ENCODE results near the gene NIT1. TPM values are rescaled to one million over a fixed set of nuclear protein-coding genes. Genes with fewer than 3 reads are reported as not detected.

The NIT1 gene
- total RNA-seq, 4 donors from 2014 or later: 36.4 to 50.4 (median 47.9) TPM

DNA sequence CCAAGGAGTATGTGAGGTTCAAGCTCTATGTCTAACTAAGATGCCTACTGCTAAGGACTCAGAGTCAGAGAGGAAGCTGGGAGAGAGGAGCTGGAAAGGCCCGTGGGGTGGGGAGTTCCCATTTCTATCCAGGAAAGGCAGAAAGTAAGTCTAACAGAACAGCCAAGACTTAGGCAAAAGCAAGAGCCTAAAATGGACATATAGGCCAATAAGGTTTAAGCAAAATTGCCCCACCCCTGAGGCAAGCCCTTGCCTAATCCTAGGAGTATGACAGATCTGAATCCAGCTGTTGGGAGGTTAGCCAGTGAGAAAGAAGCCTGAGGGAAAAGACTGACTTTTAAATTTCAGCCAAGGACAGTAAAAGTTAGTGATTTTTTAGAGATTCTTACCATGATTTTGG lies 21.4 kb upstream of the NIT1 start:
- Histone ChIP-seq H3K4me3 (replicated peaks in 1 of 3) (no peak overlapping the region), H3K36me3 (peaks cover 1 to 2% of the 10 kb centered on the region in 2 donors), H3K4me1 (peaks cover 7 to 8% of the 10 kb centered on the region in 2 donors), H3K27me3 (no peaks in the 10 kb centered on the region), H3K27ac (peak overlapping the region in 1 of 3 donors; percentile 18), H3K9me3 (no peaks in the 10 kb centered on the region)
- DNase-seq: no peak
- intact Hi-C loops (cut with DNase I): loop anchor here (5.0 to 10.0 kb wide), 3 partner anchors 52 to 262 kb away; partner anchors contain the start of gene USF1
- no peak for TF ChIP-seq POLR2A (IDR thresholded peaks at IDR 0.05)
- TF ChIP-seq, protein P1, sequence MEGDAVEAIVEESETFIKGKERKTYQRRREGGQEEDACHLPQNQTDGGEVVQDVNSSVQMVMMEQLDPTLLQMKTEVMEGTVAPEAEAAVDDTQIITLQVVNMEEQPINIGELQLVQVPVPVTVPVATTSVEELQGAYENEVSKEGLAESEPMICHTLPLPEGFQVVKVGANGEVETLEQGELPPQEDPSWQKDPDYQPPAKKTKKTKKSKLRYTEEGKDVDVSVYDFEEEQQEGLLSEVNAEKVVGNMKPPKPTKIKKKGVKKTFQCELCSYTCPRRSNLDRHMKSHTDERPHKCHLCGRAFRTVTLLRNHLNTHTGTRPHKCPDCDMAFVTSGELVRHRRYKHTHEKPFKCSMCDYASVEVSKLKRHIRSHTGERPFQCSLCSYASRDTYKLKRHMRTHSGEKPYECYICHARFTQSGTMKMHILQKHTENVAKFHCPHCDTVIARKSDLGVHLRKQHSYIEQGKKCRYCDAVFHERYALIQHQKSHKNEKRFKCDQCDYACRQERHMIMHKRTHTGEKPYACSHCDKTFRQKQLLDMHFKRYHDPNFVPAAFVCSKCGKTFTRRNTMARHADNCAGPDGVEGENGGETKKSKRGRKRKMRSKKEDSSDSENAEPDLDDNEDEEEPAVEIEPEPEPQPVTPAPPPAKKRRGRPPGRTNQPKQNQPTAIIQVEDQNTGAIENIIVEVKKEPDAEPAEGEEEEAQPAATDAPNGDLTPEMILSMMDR (IDR thresholded peaks at IDR 0.05): no peak
- 60 to 65% methylated on average over 1 of the region's 1 CpG for WGBS, 2 donors

DNA sequence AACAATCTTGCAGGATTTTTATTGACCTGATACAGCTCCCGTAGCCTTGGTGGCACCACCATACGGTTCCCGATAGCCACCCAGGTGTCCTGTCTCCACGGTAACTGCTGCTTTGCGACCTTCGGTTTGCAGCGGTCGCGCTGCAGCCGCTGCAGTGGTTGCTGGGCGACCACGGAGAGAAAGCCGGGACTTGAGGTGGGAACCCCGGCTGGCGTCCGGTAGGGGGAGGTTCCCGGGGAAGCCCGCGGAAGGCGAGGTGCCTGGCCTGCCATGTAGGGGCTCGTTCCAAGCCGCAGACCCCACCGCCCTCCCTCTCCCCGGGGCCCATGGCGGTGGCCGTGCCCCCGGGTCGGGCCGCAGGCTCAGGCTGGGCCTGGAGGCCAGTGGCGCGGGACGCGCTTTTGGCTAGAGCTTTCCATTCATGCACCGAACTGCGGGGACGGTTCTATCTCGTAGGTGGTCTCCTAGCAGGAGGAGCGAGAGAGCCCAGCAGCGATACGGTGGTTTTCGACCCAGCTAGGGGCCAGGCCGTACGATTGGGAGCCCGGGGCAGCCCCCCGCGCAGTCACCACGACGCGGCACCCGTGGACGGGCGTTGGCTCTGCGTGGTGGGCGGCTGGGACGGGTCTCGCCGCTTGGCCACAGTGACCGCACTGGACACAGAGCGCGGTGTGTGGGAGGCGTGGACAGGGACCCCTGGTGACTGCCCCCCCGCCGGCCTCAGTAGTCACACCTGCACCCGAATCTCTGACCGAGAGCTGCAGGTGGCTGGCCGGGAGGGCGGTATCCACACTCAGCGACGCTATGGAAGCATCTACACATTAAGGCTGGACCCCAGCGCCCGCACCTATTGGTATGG lies 19.5 kb upstream of the NIT1 start, which contains the start of gene KLHDC9:
TSS of gene KLHDC9 (plus strand) at position 152 of the 859 bp plus-strand sequence. CDS start at position 327, 175 bp downstream.
- intact Hi-C loops (cut with DNase I): loop anchor here (5.0 to 10.0 kb wide), 3 partner anchors 54 to 264 kb away; partner anchors contain the start of gene USF1
- H3K9me3 ChIP-seq: no peaks in the 10 kb centered on the region
- peak within 1 kb of the TSS; percentile 51 to 70 (median 66) for H3K4me3 ChIP-seq (replicated peaks in 1 of 3)
- peak within 1 kb of the TSS in 2 of 3 donors; percentile 54 to 68 for H3K27ac ChIP-seq
- no peaks in the 10 kb centered on the region for H3K27me3 ChIP-seq
- peaks cover 3 to 6% of the 10 kb centered on the region in 2 donors for H3K36me3 ChIP-seq
- TF ChIP-seq POLR2A (IDR thresholded peaks at IDR 0.05): peak in 1 of 2 donors; percentile 36
- TF ChIP-seq, protein P1 (IDR thresholded peaks at IDR 0.05): peak in 1 of 6 experiments; percentile 33
- WGBS, 2 donors: 7 to 10% methylated on average over 22 to 54 of the region's 71 CpGs
- DNase-seq: peak; percentile 93 to 94
- peaks cover 7 to 8% of the 10 kb centered on the region in 2 donors for H3K4me1 ChIP-seq

DNA sequence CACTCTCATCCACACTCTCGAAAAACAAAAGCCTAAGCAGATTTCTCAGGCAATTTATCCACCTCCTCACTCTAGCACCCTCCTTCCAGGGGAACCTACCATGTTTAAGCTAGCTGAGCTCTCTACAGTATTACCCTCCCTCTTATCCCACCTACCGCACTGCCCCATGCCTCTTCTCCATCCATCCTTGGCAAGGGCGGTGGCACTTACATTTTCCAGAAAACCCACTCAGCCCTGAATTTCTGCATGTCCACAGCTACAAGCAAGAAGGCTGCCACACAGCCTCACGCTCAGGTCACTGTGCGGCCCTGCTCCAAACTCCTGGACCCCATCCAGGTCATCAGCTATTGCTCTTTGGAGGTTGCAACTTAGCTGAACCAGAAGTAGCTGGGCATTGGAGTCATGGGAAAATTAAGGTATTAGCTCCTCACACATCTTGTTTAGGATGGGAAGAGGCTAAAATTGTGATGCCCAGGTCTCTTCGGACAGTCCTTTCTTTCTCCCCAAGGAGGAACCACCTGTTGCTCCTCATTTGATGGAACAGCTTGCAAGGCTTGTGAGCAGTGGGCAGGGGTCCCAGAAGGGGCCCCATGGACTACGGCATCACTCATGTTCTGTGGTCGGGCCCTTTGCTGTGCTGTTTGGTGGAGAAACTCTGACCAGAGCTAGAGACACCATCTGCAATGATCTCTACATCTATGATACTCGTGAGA lies 18.7 kb upstream of the NIT1 start:
- Histone ChIP-seq H3K9me3 (no peaks in the 10 kb centered on the region), H3K27ac (peak overlapping the region in 1 of 3 donors; percentile 54), H3K36me3 (peaks cover 3 to 6% of the 10 kb centered on the region in 2 donors), H3K4me3 (replicated peaks in 1 of 3) (peak overlapping the region in 2 of 3 donors; percentile 51 to 70), H3K27me3 (no peaks in the 10 kb centered on the region), H3K4me1 (peaks cover 7 to 8% of the 10 kb centered on the region in 2 donors)
- DNase-seq: peak; percentile 19 to 32
- intact Hi-C loops (cut with DNase I): loop anchor here (5.0 to 10.0 kb wide), 3 partner anchors 54 to 264 kb away; partner anchors contain the start of gene USF1
- WGBS, 2 donors: 61 to 69% methylated on average over 9 of the region's 9 CpGs
- TF ChIP-seq POLR2A (IDR thresholded peaks at IDR 0.05): no peak
- TF ChIP-seq, protein P1 (IDR thresholded peaks at IDR 0.05): no peak

DNA sequence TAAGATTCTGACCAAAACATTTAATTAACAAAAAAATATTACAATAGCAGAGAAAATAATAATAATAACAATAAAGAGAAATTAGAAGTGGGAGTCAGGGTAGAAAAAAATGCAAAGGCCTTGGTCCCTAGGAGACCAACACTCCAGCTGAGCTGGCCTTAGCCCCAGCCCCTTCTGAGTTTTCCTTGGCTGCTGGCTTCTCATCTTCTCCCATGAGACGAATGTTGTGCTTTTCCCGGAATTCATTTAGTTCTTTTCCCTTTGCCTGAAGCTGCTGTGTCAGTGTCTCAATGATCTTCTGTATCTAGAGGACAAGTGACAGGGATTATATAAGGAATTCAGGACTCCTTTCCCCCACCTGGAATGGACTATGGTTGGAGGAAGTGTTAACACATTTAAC lies 17.3 kb upstream of the NIT1 start:
- DNase-seq: no peak
- intact Hi-C loops (cut with DNase I): no loop called here
- Histone ChIP-seq H3K27me3 (no peaks in the 10 kb centered on the region), H3K4me1 (peaks cover 7 to 8% of the 10 kb centered on the region in 2 donors), H3K36me3 (peaks cover 3 to 6% of the 10 kb centered on the region in 2 donors), H3K4me3 (replicated peaks in 1 of 3) (no peak overlapping the region), H3K9me3 (no peaks in the 10 kb centered on the region), H3K27ac (no peak overlapping the region)
- 68 to 78% methylated on average over 2 of the region's 2 CpGs for WGBS, 2 donors
- no peak for TF ChIP-seq POLR2A (IDR thresholded peaks at IDR 0.05)

DNA sequence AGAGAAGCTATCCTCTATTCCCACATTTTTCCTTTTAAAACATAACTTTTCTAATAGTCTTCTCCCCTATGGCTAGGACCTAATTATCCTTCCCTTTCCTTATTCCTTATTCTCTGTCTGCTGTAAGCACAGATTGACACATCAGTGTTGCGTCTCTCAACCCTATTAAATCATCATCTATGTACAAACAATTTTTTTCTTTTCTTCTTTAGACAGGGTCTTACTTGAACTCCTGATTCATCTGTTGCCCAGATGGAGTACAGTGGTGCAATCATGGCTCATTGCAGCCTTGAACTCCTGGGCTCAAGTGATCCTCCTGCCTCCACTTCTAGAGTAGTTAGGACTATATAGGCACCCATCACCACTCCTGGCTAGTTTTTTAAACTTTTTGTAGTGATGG lies 11.5 kb upstream of the NIT1 start:
- H3K27me3 ChIP-seq: no peaks in the 10 kb centered on the region
- H3K27ac ChIP-seq: no peak overlapping the region
- H3K4me1 ChIP-seq: no peaks in the 10 kb centered on the region
- WGBS, 2 donors: 97 to 98% methylated on average over 1 of the region's 1 CpG
- TF ChIP-seq, protein P1 (IDR thresholded peaks at IDR 0.05): no peak
- no peak for TF ChIP-seq POLR2A (IDR thresholded peaks at IDR 0.05)
- H3K36me3 ChIP-seq: peaks cover 3 to 6% of the 10 kb centered on the region in 2 donors
- intact Hi-C loops (cut with DNase I): no loop called here
- H3K4me3 ChIP-seq (replicated peaks in 1 of 3): no peak overlapping the region
- no peaks in the 10 kb centered on the region for H3K9me3 ChIP-seq
- no peak for DNase-seq

All from thyroid gland (tissue), 4 donors.